ENCODE results near the gene FCHSD2. TPM values are rescaled to one million over a fixed set of nuclear protein-coding genes. Genes with fewer than 3 reads are reported as not detected.

Gene FCHSD2
- total and polyA plus RNA-seq, 2 donors (not counting 3 experiments of a cell fraction or from before 2014, with no cell fraction given): 20.8 to 56.9 TPM

GRCh38 chr11:73078631-73079030 lies 63.5 kb downstream of the FCHSD2 start:
- intact Hi-C loops (cut with micrococcal nuclease): no loop called here
- CTCF ChIA-PET: no interaction called here

More at GRCh38 chr11:73078631-73079030, 63.5 kb downstream of the FCHSD2 start:
- H3K27me3 ChIP-seq (ENCODE audit: control insufficient read depth in 2 of 2, insufficient read depth in 2 of 2, low read length in 2 of 2): no peaks in the 10 kb centered on the region
- dilution Hi-C loops (cut with MboI; ENCODE audit: extremely low pct_ligation_motif_present, low sequenced_read_pairs): no loop called here
- no peak overlapping the region for H2AFZ ChIP-seq (ENCODE audit: low read depth, low read length)
- no peak overlapping the region for H3K4me3 ChIP-seq (replicated peaks in 1 of 3; ENCODE audit: insufficient read depth in 1 of 3, low read depth in 1 of 3, low read length in 3 of 3)
- FAIRE-seq (no peak), DNase-seq (ENCODE audit: low read depth, low spot score) (no peak)
- H4K20me1 ChIP-seq (replicated peaks; ENCODE audit: control insufficient read depth, extremely low read depth, insufficient read depth, low read length): peaks cover 2% of the 10 kb centered on the region
- H3K9me3 ChIP-seq (replicated peaks; ENCODE audit: control insufficient read depth, insufficient read depth, low read length): no peaks in the 10 kb centered on the region
- no peak overlapping the region for H3K27ac ChIP-seq (ENCODE audit: insufficient read depth, low read depth, low read length)
- H3K4me1 ChIP-seq (ENCODE audit: control insufficient read depth, extremely low read depth, insufficient read depth, low read length): peaks cover 6% of the 10 kb centered on the region
- no peak overlapping the region for H3K4me2 ChIP-seq (ENCODE audit: insufficient read depth, low read length)
- no TSS peak for BruUV-seq (replicated peaks)
- peaks cover 0 to 2% of the 10 kb centered on the region in 2 experiments for H3K36me3 ChIP-seq (ENCODE audit: control insufficient read depth in 2 of 2, extremely low read depth in 1 of 2, insufficient read depth in 2 of 2, low read length in 2 of 2)
- peaks cover 27% of the 10 kb centered on the region for H3K79me2 ChIP-seq (ENCODE audit: control insufficient read depth, insufficient read depth, low read length)
- POLR2A ChIA-PET: no interaction called here
- no peak for TF ChIP-seq POLR2A (IDR thresholded peaks at IDR 0.05; ENCODE audit: low read depth, low read length)
- TF ChIP-seq JUN (IDR thresholded peaks at IDR 0.05; ENCODE audit: borderline replicate concordance, insufficient read depth, insufficient read length, low read depth): no peak
- no peak for TF ChIP-seq MAX (IDR thresholded peaks at IDR 0.05; ENCODE audit: insufficient read depth, insufficient read length)
- no peak for TF ChIP-seq GATA2 (IDR thresholded peaks at IDR 0.05; ENCODE audit: insufficient read depth, insufficient read length, low read depth, low read length)
- TF ChIP-seq POLR2AphosphoS5 (IDR thresholded peaks at IDR 0.05; ENCODE audit: insufficient read depth, low read depth, low read length): no peak
- no peak for TF ChIP-seq CTCF (IDR thresholded peaks at IDR 0.05; ENCODE audit: extremely low read depth in 1 of 2, insufficient read depth in 1 of 2, low read depth in 1 of 2, low read length in 2 of 2)
- TF ChIP-seq MYC (IDR thresholded peaks at IDR 0.05; ENCODE audit: low read depth, low read length): no peak
- no peak for TF ChIP-seq EZH2 (IDR thresholded peaks at IDR 0.05; ENCODE audit: borderline replicate concordance, low read depth, low read length, severe bottlenecking)
- no peak for TF ChIP-seq FOS (IDR thresholded peaks at IDR 0.05; ENCODE audit: borderline replicate concordance, insufficient read depth, low read length)
- H3K9me1 ChIP-seq (replicated peaks; ENCODE audit: control insufficient read depth, extremely low read depth, insufficient read depth, low read length): no peaks in the 10 kb centered on the region
- H3K9ac ChIP-seq (replicated peaks; ENCODE audit: extremely low read depth, insufficient read depth, low read length): no peak overlapping the region

Data from endothelial cell of umbilical vein (primary cell).